GM23248 (cell line): ENCODE data around the gene LRRC75A.

Source experiments
- EZH2 ChIP-seq: fragments of 200-600 bp; sonication (generic); IDR thresholded peaks from 2 replicates; pipeline ENCODE4 v1.6.1; 2018; ENCODE audit warnings: antibody characterized with exemption, mild to moderate bottlenecking; ENCODE audit not compliant: insufficient read depth, poor library complexity, severe bottlenecking
- EZH2phosphoT487 ChIP-seq: fragments of 200-600 bp; sonication (generic); IDR thresholded peaks from 2 replicates; pipeline ENCODE4 v1.6.1; 2018; ENCODE audit warnings: antibody characterized with exemption, moderate library complexity, mild to moderate bottlenecking, low read depth; ENCODE audit not compliant: insufficient read depth

DNA sequence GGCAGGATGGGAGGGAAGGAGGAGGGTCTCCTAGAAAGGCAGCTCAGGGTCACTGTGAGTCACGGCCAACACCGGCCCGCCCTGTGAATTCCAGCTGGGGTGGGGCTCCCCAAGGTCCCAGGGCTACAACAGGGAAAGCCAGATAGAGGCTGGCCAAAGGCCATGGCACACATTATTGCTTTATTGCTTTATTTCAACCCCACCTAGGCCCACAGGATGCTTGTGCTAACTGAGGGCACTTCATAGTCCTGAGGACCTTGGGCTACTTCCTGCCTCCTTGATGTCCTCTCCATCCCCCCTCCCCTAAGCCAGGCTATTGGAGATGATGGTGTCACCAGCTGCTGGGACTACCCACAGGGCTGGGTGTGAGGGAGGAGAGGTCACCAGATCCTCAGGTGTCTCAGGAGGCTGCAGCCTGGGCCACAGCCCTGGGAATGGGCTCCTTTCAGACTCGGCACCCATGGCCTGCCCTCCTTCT is 26.1 kb downstream of the LRRC75A start:
- no peak for TF ChIP-seq EZH2
- TF ChIP-seq EZH2phosphoT487: no peak
